ENCODE data around the gene MRPL10.

MRPL10 gene

GRCh38 chr17:47857551-47858455, 26.5 kb upstream of the MRPL10 start:
- no peak for DNase-seq (ENCODE audit: low read depth)

GRCh38 chr17:47856830-47857229, 25.5 kb upstream of the MRPL10 start:
- DNase-seq (ENCODE audit: low read depth): no peak

GRCh38 chr17:47855737-47856136, 24.4 kb upstream of the MRPL10 start:
- no peak for DNase-seq (ENCODE audit: low read depth)

DNA sequence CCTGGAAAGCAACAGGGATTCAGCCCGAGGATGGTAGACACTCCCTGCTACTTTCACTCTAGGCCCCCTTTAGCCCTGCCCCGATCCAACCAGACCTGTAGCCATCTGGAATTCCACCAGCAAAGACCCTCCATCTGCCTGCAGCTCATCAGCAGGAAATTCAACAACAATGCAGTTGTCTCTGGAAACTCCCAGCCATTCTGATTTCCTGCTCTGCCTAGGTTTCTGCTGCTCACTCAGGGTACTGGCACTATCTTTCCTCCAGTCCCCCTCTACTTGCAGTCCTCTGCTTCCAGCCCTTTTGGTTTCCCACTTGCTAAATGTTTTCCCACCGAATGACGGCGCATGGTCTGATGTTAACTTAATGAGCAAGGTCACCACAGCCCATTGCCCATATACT, 22.3 kb upstream of the MRPL10 start:
- no peak for DNase-seq (ENCODE audit: low read depth)

DNA sequence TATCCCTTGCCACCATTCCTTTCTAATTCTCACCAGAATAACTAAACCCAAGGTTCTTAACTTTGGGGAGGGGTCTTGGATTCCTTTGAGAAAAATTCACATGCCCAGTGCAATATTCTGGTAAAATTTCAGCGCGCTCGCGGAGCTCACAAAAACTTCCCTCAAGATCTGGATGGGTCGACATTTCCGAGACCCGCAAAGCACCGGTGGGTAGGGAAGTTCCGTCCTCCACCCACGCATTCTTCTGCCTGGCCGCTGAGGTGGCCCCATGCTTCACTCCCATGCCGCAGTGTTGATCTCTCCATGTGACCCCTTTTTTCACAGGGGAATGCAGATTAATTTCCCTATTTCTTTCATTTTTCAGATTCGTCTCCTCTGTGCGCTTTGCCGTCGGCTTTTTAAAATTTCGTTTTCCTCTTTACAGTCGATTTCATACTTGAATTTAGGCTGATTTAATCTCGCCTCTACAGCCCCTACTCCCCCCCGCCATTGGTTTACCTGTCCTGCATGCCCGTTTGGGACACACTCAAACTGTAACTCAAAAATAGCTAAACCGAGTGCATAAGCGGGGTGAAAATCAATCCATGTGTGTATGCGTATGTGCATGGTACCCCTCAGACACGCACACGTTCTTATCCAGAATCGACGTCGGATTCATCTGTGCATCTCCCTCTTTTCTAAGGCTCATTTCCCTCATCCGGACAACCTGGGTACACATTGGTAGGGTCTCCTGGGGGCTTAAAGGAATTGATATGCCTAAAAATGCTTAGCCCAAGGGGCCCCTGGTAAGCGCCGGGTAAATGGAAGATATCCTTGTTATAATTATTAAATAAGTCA, 21.0 kb upstream of the MRPL10 start:
- DNase-seq (ENCODE audit: low read depth): no peak

- DNase-seq (ENCODE audit: low read depth): no peak
These were observed 20.4 kb upstream of the MRPL10 start for GRCh38 chr17:47851764-47852112.

DNA sequence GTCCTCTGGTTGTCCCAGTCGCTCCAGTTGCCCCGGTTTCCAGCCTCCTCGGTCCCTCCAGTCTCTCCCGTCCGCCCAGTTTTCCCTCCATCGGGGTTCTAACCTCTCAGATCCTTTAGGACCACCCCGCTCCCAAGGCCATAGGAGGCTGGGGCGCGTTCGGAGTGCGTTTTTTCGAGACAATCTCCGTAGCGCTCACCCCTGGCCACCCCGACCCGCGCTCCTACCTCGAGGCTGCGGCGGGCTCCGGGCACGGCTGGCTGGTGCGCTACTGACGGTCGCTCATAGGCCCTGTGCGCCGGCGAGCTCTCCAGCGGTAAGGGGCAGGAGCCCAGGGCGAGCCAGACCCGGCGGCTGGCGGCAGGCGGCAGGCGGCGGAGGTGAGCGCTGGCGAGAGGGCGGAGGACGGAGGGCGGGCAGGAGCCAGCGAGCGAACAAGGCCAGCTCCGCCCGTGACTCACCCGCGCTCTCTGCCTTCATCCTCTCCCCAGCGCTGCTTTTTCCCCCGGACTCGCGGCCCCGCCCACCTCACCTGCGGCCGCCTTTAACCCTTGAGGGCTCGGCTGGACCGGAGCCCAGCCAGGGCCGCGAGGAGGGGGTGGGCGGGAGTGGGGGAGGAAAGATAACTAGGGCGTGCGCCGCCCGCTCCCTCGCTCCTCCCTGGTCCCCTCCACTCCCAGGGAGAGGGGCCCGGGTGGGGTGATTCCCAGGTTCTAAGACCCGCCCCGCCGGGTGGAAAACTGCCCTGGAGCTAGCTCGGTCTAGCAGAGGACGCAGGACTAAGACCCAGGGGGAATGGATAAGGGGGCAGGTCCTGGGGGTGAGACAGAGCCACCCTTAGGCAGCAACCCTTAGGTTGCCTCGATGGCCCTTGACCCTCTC, 19.6 kb upstream of the MRPL10 start, which contains the start of gene SP6:
Gene SP6 (minus strand): TSS at position 472 of the 882 bp plus-strand sequence. CDS start 2,734 bp downstream, outside the sequence.
- peak; percentile 30 for DNase-seq (ENCODE audit: low read depth)

GRCh38 chr17:47850373-47850691, 19.0 kb upstream of the MRPL10 start:
- no peak for DNase-seq (ENCODE audit: low read depth)

DNA sequence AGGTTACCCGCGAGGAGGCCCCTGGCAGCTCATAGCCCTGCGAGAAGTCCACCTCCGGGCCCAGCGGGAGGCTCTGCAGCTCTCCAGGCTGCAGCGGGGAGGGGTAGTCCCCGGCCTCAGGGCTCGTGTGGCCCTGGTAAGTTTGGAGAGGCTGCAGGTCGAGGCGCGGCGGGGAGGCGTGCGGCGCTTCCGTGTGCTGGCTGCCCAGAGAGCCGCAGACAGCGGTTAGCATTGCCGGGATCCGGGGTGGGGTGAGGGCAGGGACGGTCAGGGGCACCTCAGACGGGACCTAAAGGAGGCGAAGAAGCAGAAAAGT, 16.8 kb upstream of the MRPL10 start:
- no peak for DNase-seq (ENCODE audit: low read depth)

DNA sequence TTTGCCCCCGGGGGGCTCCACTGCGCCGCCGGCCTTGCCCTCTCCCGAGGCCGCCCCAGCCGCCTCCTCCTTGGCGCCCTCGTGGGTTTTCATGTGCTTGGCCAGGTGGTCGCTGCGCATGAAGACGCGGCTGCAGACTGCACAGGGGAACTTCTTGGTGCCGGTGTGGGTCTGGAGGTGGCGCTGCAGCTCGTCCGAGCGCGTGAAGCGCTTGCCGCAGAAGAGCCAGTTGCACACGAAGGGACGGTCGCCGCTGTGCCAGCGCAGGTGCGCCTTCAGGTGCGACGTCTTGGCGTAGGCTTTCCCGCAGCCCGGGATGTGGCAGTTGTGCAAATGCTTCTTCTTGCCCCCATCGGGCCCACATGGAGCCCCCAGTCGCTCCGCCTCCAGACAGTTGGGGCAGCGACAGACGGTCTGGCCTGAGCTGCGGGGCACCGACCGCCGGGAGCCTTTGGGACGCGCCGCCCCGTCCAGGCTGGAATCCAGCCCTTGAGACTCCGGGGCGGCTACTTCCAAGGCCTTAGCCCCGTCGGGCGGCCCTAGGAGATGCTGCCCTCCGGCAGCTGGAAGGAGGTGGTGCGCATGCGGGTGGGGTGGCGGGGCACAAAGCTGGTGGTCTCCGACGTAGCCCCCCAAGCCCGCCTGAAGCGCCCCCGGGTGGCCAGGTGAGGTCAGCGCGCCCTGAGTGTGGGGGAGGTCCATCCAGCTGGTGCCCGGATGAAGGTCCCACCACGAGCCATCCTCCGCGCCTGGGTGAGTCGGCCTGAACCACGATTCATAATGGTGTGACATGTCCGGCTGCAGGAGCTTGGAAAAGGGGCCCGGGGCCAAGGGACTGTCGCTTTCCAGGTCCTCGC, 16.2 kb upstream of the MRPL10 start:
- DNase-seq (ENCODE audit: low read depth): no peak

- no peak for DNase-seq (ENCODE audit: low read depth)
These were observed 15.5 kb upstream of the MRPL10 start for GRCh38 chr17:47846716-47847340.

- no peak for DNase-seq (ENCODE audit: low read depth)
These were observed 14.4 kb upstream of the MRPL10 start for GRCh38 chr17:47845716-47846075.

DNA sequence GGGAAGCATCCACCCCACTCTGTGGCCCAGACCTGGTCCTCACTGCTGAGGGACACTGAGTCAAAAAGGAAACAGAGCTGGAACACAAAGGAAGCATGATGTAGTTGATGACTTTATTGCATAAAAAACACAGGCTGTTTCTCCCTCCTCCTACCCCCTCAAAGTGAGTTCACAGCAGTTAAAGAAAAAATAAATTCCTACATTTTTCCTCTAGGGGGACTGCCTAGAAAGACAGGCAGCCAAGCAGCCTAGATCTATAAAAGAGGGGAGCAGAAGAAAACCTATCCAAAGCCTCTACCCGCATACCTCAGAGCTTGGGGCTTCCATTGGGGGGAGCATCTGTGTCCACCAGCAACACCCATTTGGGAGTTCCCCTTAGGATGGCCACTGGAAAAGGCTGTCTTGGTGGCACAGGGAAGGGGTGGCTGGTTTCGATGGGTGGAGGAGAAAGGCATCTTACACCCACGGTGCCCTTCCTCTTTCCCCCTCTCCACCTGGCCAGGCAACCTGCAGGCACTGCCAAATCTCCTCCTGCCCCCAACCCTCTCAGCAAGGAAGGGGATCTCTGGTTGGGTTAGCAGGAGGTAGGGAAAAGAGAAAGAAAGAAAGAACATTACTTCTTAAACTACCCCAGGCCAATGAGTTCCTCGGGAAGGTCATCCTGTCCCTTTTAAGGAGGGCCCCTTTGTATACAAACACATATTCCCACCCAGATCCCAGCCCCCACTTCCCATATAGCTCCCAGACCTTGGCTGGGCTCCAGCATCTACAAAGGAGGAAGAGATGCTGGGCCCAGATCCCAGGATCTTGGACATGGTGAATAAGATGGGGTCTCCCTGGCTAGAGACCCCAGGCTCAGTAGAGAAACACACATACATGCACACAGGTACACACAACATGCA, 13.7 kb upstream of the MRPL10 start:
- DNase-seq (ENCODE audit: low read depth): no peak

- DNase-seq (ENCODE audit: low read depth): no peak
These were observed 12.9 kb upstream of the MRPL10 start for GRCh38 chr17:47844227-47844626.

DNA sequence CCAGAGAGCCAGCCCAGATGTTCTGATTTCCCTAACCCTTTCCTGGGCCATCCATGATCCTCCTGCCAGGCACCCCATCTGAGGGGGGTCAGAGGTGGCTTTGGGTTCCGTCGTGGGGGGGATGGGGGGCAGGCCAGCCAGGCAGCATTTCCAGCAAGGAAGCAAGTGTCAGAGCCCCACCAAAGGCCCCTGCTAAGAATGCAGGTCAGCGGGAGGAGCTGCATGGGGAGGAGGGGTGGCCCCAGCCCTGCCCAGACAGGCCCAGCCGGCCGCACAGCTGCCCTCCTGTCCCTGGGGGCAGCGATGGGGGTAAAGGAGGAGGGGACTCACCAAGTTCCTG, 12.0 kb upstream of the MRPL10 start:
- no peak for DNase-seq (ENCODE audit: low read depth)

GRCh38 chr17:47841488-47842291, 10.3 kb upstream of the MRPL10 start:
- DNase-seq (ENCODE audit: low read depth): no peak

DNA sequence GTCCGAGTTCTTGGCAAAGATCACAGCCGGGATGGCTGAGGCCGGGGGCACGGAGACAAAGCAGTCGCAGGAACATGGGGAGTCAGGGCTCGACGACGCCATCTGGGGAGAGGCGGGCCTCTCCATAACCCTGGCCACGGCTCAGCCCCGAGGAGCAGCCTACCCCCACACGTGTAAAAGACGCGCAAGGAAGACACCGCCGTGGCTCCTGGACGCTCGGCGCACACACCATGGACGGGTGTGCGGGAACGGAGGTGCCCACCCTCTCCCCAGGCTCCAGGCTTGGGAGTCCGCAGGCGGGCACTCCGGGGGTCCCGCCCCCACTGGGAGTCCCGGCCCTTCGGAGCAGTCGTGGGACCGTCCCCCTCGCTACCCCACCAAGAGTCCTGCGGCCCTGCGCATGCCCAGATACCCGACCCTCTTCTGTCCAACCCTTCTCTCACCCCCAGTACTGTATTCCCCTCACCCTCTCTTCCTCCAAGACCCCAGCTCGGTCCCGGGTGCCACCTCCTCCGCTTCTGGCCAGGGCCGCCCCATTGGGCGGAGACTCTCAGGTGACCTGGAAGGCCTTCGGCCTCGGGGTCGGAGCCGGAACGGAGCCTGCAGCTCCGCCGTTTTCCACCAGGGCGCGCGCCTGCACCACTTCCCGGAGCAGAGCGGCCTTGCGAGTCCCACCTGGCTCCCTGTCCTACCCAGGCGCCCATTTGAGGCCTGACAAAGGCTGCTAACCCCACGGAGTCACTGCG, 9.6 kb upstream of the MRPL10 start, which contains the start of gene SCRN2:
Gene SCRN2 (minus strand): TSS at position 532 of the 746 bp plus-strand sequence. CDS start 430 bp downstream, at position 102.
- DNase-seq (ENCODE audit: low read depth): peak; percentile 62

DNA sequence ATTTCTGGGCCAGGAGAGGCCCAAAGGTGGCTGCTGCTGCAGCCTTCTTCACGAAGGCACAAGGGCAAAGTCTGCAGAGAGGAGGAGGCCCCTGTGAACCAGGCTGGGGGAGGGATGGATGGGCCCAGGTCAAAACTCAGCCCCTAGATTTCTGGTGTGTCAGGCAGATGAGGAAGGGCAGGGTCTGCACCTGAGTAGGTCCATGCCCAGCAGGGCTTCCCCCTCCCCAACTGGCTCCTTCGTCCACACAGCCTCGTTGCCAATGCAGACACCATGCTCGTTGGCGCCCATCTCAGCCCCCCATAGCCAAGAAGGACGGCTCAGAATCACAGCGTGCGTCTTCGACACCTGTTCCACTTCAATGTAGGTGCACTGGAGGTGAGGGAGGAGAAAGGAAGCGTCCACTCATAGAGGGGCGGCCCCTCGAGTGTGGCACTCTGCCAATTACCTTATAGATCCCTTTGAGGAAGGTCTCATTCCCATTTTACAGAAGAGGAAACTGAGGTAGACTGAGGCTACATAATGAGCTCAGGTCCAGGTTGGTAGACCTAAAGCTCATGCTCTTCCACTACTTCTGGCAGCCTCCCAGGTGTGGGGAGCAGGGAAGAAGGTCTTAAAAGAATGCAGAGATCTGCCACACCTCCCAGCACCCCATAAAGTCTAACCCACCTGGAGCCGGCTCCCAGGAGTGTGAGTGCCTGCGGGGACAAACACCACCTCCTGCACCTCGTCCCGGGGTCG, 8.8 kb upstream of the MRPL10 start:
- DNase-seq (ENCODE audit: low read depth): no peak
